ENCODE data around the gene PLCB1. TPM values are rescaled to one million over a fixed set of nuclear protein-coding genes. Genes with fewer than 3 reads are reported as not detected.

Gene PLCB1
- total and polyA plus RNA-seq, 4 donors: 1.6 to 43.8 (median 6.1) TPM

DNA sequence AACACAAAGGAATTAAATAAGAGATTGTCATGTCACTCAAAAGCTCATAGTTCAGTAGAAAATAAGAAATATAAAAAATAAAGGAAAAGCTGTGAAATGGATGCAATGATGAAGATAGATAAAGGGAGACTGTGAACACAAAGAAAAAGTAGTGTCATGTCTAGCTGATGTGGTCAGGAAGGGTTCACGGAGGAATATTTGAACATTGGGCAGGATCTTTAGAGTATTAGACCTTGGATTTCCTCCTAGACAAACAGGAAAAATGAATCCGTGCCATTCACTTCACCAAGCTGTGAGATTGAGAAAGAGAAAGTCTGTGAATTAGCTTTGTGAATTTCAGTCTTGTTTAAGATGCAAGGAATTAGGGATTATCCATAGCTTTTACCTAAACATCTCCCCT, 522.4 kb downstream of the PLCB1 start:
- no peak for DNase-seq
- H3K36me3 ChIP-seq (ENCODE audit: control insufficient read depth in 4 of 4, insufficient read depth in 4 of 4, low read length in 4 of 4): no peaks in the 10 kb centered on the region

DNA sequence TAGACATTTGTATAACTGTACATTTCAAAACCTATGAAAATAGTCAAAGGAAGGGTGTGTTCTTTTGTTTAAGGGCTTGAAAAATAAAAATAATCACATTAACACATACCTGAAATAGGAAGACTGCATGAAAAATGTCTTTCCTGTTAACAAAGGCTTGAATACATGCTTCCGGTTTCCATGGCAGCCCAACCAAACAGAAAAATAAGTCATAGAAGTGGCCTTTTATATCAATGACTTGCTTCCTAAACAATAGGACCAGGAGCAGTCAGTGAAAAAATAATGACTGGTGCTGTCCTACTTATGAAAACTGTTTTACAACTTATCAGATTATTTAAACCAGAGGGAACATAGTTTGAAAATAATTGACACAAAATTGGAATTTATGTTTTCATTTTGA, 524.3 kb downstream of the PLCB1 start:
- DNase-seq: peak in 2 of 3 donors; percentile 43 to 44
- Histone ChIP-seq H3K27me3 (ENCODE audit: control insufficient read depth in 3 of 3, insufficient read depth in 3 of 3, low read length in 2 of 3) (no peaks in the 10 kb centered on the region), H3K4me1 (ENCODE audit: control insufficient read depth in 5 of 5, insufficient read depth in 5 of 5, low read length in 5 of 5) (no peaks in the 10 kb centered on the region), H3K36me3 (ENCODE audit: control insufficient read depth in 4 of 4, insufficient read depth in 4 of 4, low read length in 4 of 4) (no peaks in the 10 kb centered on the region), H3K9ac (ENCODE audit: insufficient read depth in 1 of 2, low read length in 2 of 2) (no peak overlapping the region), H3K9me3 (ENCODE audit: control insufficient read depth in 4 of 4, insufficient read depth in 3 of 4, low read length in 3 of 4) (no peaks in the 10 kb centered on the region), H3K4me3 (no peak overlapping the region), H3K27ac (ENCODE audit: low read depth in 1 of 2, low read length in 1 of 2) (no peak overlapping the region)
- ATAC-seq (ENCODE audit: insufficient read depth, low FRiP score): no peak
- 66 to 70% methylated on average over 1 of the region's 1 CpG for whole genome bisulfite sequencing, 2 donors
- TF ChIP-seq, protein P1, sequence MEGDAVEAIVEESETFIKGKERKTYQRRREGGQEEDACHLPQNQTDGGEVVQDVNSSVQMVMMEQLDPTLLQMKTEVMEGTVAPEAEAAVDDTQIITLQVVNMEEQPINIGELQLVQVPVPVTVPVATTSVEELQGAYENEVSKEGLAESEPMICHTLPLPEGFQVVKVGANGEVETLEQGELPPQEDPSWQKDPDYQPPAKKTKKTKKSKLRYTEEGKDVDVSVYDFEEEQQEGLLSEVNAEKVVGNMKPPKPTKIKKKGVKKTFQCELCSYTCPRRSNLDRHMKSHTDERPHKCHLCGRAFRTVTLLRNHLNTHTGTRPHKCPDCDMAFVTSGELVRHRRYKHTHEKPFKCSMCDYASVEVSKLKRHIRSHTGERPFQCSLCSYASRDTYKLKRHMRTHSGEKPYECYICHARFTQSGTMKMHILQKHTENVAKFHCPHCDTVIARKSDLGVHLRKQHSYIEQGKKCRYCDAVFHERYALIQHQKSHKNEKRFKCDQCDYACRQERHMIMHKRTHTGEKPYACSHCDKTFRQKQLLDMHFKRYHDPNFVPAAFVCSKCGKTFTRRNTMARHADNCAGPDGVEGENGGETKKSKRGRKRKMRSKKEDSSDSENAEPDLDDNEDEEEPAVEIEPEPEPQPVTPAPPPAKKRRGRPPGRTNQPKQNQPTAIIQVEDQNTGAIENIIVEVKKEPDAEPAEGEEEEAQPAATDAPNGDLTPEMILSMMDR (IDR thresholded peaks at IDR 0.05; ENCODE audit: control extremely low read depth, extremely low read depth): no peak

More for the DNA sequence above, 522.4 kb downstream of the PLCB1 start:
- 49 to 58% methylated on average over 2 of the region's 2 CpGs for WGBS, 2 donors
- Histone ChIP-seq H3K27me3 (ENCODE audit: control insufficient read depth in 3 of 3, insufficient read depth in 3 of 3, low read length in 2 of 3) (no peaks in the 10 kb centered on the region), H3K27ac (ENCODE audit: low read depth in 1 of 2, low read length in 1 of 2) (no peak overlapping the region), H3K9ac (ENCODE audit: insufficient read depth in 1 of 2, low read length in 2 of 2) (no peak overlapping the region), H3K4me1 (ENCODE audit: control insufficient read depth in 5 of 5, insufficient read depth in 5 of 5, low read length in 5 of 5) (no peaks in the 10 kb centered on the region), H3K4me3 (no peak overlapping the region), H3K9me3 (ENCODE audit: control insufficient read depth in 4 of 4, insufficient read depth in 3 of 4, low read length in 3 of 4) (no peaks in the 10 kb centered on the region)
- no peak for ATAC-seq (ENCODE audit: insufficient read depth, low FRiP score)
- TF ChIP-seq, protein P1 (IDR thresholded peaks at IDR 0.05; ENCODE audit: control extremely low read depth, extremely low read depth): no peak

DNA sequence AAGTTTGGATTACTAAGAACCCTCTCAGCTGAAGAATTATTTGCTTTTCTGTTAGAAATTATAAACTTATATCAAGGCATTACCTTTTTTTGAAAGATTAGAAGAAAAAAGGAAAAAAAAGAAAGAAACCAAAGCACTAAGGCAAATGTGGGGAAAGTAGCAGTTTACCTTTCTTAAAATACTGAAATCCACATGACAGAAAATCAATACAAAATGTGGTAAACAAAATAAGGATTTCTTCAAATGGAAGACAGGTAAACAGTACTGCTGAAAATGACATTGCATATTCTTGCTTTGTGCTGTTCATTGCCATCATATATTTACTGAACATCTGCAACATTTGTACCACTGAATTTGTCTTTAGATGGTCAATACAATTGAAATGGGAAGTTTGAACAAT, 525.6 kb downstream of the PLCB1 start:
- Histone ChIP-seq H3K27ac (ENCODE audit: low read depth in 1 of 2, low read length in 1 of 2) (no peak overlapping the region), H3K4me3 (no peak overlapping the region), H3K4me1 (ENCODE audit: control insufficient read depth in 5 of 5, insufficient read depth in 5 of 5, low read length in 5 of 5) (no peaks in the 10 kb centered on the region), H3K27me3 (ENCODE audit: control insufficient read depth in 3 of 3, insufficient read depth in 3 of 3, low read length in 2 of 3) (no peaks in the 10 kb centered on the region), H3K36me3 (ENCODE audit: control insufficient read depth in 4 of 4, insufficient read depth in 4 of 4, low read length in 4 of 4) (no peaks in the 10 kb centered on the region), H3K9me3 (ENCODE audit: control insufficient read depth in 4 of 4, insufficient read depth in 3 of 4, low read length in 3 of 4) (no peaks in the 10 kb centered on the region), H3K9ac (ENCODE audit: insufficient read depth in 1 of 2, low read length in 2 of 2) (no peak overlapping the region)
- DNase-seq (no peak), ATAC-seq (ENCODE audit: insufficient read depth, low FRiP score) (no peak)
- TF ChIP-seq, protein P1 (IDR thresholded peaks at IDR 0.05; ENCODE audit: control extremely low read depth, extremely low read depth): no peak

DNA sequence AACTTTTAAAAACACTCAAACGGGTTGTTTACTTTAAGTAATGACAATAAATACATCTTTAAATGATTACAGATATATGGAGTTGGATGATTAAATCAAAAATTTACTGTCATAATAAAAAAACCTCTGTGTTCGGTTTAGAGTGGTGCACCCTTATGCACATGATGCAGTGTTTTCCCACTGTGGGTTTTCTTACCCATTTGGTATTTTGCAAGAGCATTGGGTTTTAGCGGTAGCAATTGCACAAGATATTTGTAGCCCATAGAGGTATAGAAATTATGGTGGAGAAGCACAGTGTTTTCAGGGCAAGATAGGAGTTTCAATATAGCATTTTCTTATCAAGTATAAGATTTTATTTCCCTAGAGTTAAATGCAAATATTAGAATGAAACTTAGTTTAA, 526.0 kb downstream of the PLCB1 start:
- Histone ChIP-seq H3K36me3 (ENCODE audit: control insufficient read depth in 4 of 4, insufficient read depth in 4 of 4, low read length in 4 of 4) (no peaks in the 10 kb centered on the region), H3K27me3 (ENCODE audit: control insufficient read depth in 3 of 3, insufficient read depth in 3 of 3, low read length in 2 of 3) (no peaks in the 10 kb centered on the region), H3K9me3 (ENCODE audit: control insufficient read depth in 4 of 4, insufficient read depth in 3 of 4, low read length in 3 of 4) (no peaks in the 10 kb centered on the region), H3K27ac (ENCODE audit: low read depth in 1 of 2, low read length in 1 of 2) (no peak overlapping the region), H3K9ac (ENCODE audit: insufficient read depth in 1 of 2, low read length in 2 of 2) (no peak overlapping the region), H3K4me1 (ENCODE audit: control insufficient read depth in 5 of 5, insufficient read depth in 5 of 5, low read length in 5 of 5) (no peaks in the 10 kb centered on the region), H3K4me3 (no peak overlapping the region)
- ATAC-seq (ENCODE audit: insufficient read depth, low FRiP score) (no peak), DNase-seq (no peak)
- WGBS, 2 donors: 57 to 66% methylated on average over 3 of the region's 3 CpGs
- TF ChIP-seq, protein P1 (IDR thresholded peaks at IDR 0.05; ENCODE audit: control extremely low read depth, extremely low read depth): no peak
